H4 (cell line): ENCODE measurements around the gene EDAR. TPM values are rescaled to one million over a fixed set of nuclear protein-coding genes. Genes with fewer than 3 reads are reported as not detected.

ENCODE experiments used
- DNase-seq: peaks from one replicate; pipeline ENCODE4 v3.0.0-alpha.2; 2015; ENCODE audit warnings: low spot score
- total RNA-seq: library from RNA; depleted of rRNA; stranded (reverse); fragments of >200 nt; shearing (Covaris generic); gene quantifications from 2 replicates; pipeline ENCODE4 v1.2.3, GENCODE V29; 2014; rRNA removed

Gene EDAR
- total RNA-seq, 1 experiment from 2014 or later: not detected

DNA sequence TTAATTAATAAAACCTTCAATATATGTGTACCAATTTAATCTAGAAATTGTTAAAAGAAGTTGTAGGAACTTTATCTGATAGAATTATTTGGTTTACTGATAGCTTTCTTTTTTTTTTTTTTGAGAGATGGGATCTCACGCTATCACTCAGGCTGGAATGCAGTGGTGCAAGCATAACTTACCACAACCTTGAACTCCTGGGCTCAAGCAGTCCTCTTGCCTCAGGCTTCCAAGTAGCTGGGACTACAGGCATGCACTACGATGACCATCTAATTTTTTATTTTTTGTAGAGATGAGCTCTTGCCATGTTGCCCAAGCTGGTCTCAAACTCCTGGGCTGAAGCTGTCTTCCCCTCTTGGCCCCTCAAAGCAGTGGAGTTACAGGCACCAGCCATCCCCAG lies 135.6 kb downstream of the EDAR start:
- no peak for DNase-seq

GRCh38 chr2:108852375-108852774 lies 136.6 kb downstream of the EDAR start:
- DNase-seq: no peak

DNA sequence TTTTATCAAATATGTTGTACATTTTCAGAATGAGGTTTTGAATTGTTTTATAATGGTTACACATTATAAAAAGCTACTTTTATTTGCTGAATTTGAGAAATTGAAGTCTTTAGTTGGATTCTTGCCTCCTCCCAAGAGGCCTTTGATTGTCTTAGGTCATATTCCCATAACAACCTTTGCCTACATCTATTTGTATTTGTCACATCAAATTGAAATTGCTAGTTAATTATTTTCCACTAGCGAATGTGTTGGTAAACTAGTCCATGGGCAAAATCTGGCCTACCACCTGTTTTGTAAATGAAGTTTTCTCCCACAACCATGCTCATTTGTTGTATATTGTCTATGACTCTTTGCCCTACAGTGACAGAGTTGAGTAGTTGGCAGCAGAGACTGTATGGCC lies 142.0 kb downstream of the EDAR start:
- no peak for DNase-seq

GRCh38 chr2:108845923-108846322 lies 143.1 kb downstream of the EDAR start:
- no peak for DNase-seq

Other genes starting within 250 kb of the EDAR start
- 8.8 and 10.7 TPM in 2 replicates for gene CCDC138, start 202.4 kb downstream of the EDAR start, total RNA-seq
- 0.45 and 0.87 TPM in 2 replicates for gene SH3RF3, start 140.0 kb upstream of the EDAR start, total RNA-seq